ENCODE data around the gene ZNF80. TPM values are rescaled to one million over a fixed set of nuclear protein-coding genes. Genes with fewer than 3 reads are reported as not detected.
"Not testable (repeated sequence)": the region's sequence is repeated elsewhere in the genome, so short reads cannot be mapped to it uniquely, and the experiment has no call there.

ZNF80 gene
- total RNA-seq, 4 donors from 2014 or later: not detected

GRCh38 chr3:114241262-114241661 lies 3.9 kb upstream of the ZNF80 start:
- 50 to 76% methylated on average over 1 to 2 of the region's 2 CpGs for WGBS, 2 donors (ENCODE audit: low coverage in 1 of 2)
- TF ChIP-seq POLR2A (IDR thresholded peaks at IDR 0.05) (no peak), CTCF (IDR thresholded peaks at IDR 0.05) (no peak), EP300 (IDR thresholded peaks at IDR 0.05; ENCODE audit: low read depth) (no peak), POLR2AphosphoS5 (IDR thresholded peaks at IDR 0.05) (no peak)
- no peaks in the 10 kb centered on the region for H3K4me1 ChIP-seq
- H3K4me3 ChIP-seq: no peak overlapping the region
- no peaks in the 10 kb centered on the region for H3K27me3 ChIP-seq
- no peak for DNase-seq
- intact Hi-C loops (cut with DNase I; ENCODE audit: low total_unique reads): no loop called here
- no peaks in the 10 kb centered on the region for H3K36me3 ChIP-seq
- no peak overlapping the region for H3K27ac ChIP-seq
- peaks cover 0 to 4% of the 10 kb centered on the region in 2 donors for H3K9me3 ChIP-seq
- in situ Hi-C loops (cut with MboI; ENCODE audit: low pct_ligation_motif_present in 1 of 4, low pct_unique_long_range_greater_than_20kb in 1 of 4, low sequenced_read_pairs in 3 of 4): no loop called here

GRCh38 chr3:114238146-114238785 lies 888 bp upstream of the ZNF80 start:
- H3K4me1 ChIP-seq; in situ Hi-C loops (cut with MboI; ENCODE audit: low pct_ligation_motif_present in 1 of 4, low pct_unique_long_range_greater_than_20kb in 1 of 4, low sequenced_read_pairs in 3 of 4); H3K4me3 ChIP-seq; DNase-seq; H3K27me3 ChIP-seq; H3K9me3 ChIP-seq; H3K36me3 ChIP-seq; H3K27ac ChIP-seq; intact Hi-C loops (cut with DNase I; ENCODE audit: low total_unique reads): not testable (repeated sequence)
- WGBS, 2 donors (ENCODE audit: low coverage in 1 of 2): 98% methylated on average over 29 of the region's 34 CpGs; no CpG with 5 or more reads in 1 of the 2 donors

- intact Hi-C loops (cut with DNase I; ENCODE audit: low total_unique reads): no loop called here
- WGBS, 2 donors (ENCODE audit: low coverage in 1 of 2): 48 to 51% methylated on average over 3 of the region's 3 CpGs
These were observed 1.9 kb downstream of the ZNF80 start for GRCh38 chr3:114235431-114235830.

GRCh38 chr3:114234745-114235144 lies 2.6 kb downstream of the ZNF80 start:
- no peaks in the 10 kb centered on the region for H3K4me1 ChIP-seq
- DNase-seq: no peak
- intact Hi-C loops (cut with DNase I; ENCODE audit: low total_unique reads): no loop called here
- H3K9me3 ChIP-seq: no peaks in the 10 kb centered on the region
- TF ChIP-seq EP300 (IDR thresholded peaks at IDR 0.05; ENCODE audit: low read depth) (no peak), POLR2AphosphoS5 (IDR thresholded peaks at IDR 0.05) (no peak), POLR2A (IDR thresholded peaks at IDR 0.05) (no peak), CTCF (IDR thresholded peaks at IDR 0.05) (no peak)
- 58 to 68% methylated on average over 3 of the region's 3 CpGs for WGBS, 2 donors (ENCODE audit: low coverage in 1 of 2)
- in situ Hi-C loops (cut with MboI; ENCODE audit: low pct_ligation_motif_present in 1 of 4, low pct_unique_long_range_greater_than_20kb in 1 of 4, low sequenced_read_pairs in 3 of 4): no loop called here
- H3K27me3 ChIP-seq: no peaks in the 10 kb centered on the region
- H3K27ac ChIP-seq: no peak overlapping the region
- no peaks in the 10 kb centered on the region for H3K36me3 ChIP-seq
- no peak overlapping the region for H3K4me3 ChIP-seq

More at GRCh38 chr3:114235431-114235830, 1.9 kb downstream of the ZNF80 start:
- DNase-seq: no peak
- no peaks in the 10 kb centered on the region for H3K36me3 ChIP-seq
- TF ChIP-seq POLR2AphosphoS5 (IDR thresholded peaks at IDR 0.05) (no peak), EP300 (IDR thresholded peaks at IDR 0.05; ENCODE audit: low read depth) (no peak), CTCF (IDR thresholded peaks at IDR 0.05) (no peak)
- no peaks in the 10 kb centered on the region for H3K9me3 ChIP-seq
- no peaks in the 10 kb centered on the region for H3K4me1 ChIP-seq
- in situ Hi-C loops (cut with MboI; ENCODE audit: low pct_ligation_motif_present in 1 of 4, low pct_unique_long_range_greater_than_20kb in 1 of 4, low sequenced_read_pairs in 3 of 4): no loop called here
- H3K27ac ChIP-seq: no peak overlapping the region
- H3K4me3 ChIP-seq: no peak overlapping the region
- no peaks in the 10 kb centered on the region for H3K27me3 ChIP-seq

GRCh38 chr3:114231616-114232015 lies 5.8 kb downstream of the ZNF80 start:
- no peak overlapping the region for H3K27ac ChIP-seq
- H3K36me3 ChIP-seq: no peaks in the 10 kb centered on the region
- intact Hi-C loops (cut with DNase I; ENCODE audit: low total_unique reads): no loop called here
- no peaks in the 10 kb centered on the region for H3K4me1 ChIP-seq
- in situ Hi-C loops (cut with MboI; ENCODE audit: low pct_ligation_motif_present in 1 of 4, low pct_unique_long_range_greater_than_20kb in 1 of 4, low sequenced_read_pairs in 3 of 4): no loop called here
- H3K9me3 ChIP-seq: no peaks in the 10 kb centered on the region
- H3K27me3 ChIP-seq: no peaks in the 10 kb centered on the region
- TF ChIP-seq EP300 (IDR thresholded peaks at IDR 0.05; ENCODE audit: low read depth): no peak
- no peak for TF ChIP-seq POLR2A (IDR thresholded peaks at IDR 0.05)
- no peak for TF ChIP-seq CTCF (IDR thresholded peaks at IDR 0.05)
- DNase-seq: no peak
- H3K4me3 ChIP-seq: no peak overlapping the region
- 84% methylated on average over 3 of the region's 3 CpGs; no CpG with 5 or more reads in 1 of the 2 donors for WGBS, 2 donors (ENCODE audit: low coverage in 1 of 2)

Data from transverse colon (tissue), 4 donors.